HepG2 (cell line): ENCODE data around the gene GDF7. TPM values are rescaled to one million over a fixed set of nuclear protein-coding genes. Genes with fewer than 3 reads are reported as not detected.

Experiments
- ASH2L ChIP-seq: fragments of 300-600, 200-600 bp; sonication (generic); IDR thresholded peaks from 2 replicates; pipeline ENCODE4 v1.7.0; 2017; ENCODE audit warnings: low read depth, mild to moderate bottlenecking, moderate library complexity, mixed read lengths, low read length; ENCODE audit not compliant: insufficient read length
- DPF2 ChIP-seq: sonication (generic); formaldehyde crosslinking; IDR thresholded peaks from 2 replicates; pipeline ENCODE4 v1.4.0; 2020; ENCODE audit warnings: mild to moderate bottlenecking, low read depth, missing genetic modification reagents, borderline replicate concordance
- GLI4 ChIP-seq: sonication (generic); formaldehyde crosslinking; IDR thresholded peaks from 2 replicates; pipeline ENCODE4 v1.5.1; 2020; ENCODE audit warnings: missing genetic modification reagents, mild to moderate bottlenecking, moderate library complexity, borderline replicate concordance
- GTF3A ChIP-seq: sonication (generic); formaldehyde crosslinking; conservative IDR thresholded peaks from 2 replicates; pipeline ENCODE4 v1.4.0; 2020; ENCODE audit warnings: mild to moderate bottlenecking, missing genetic modification reagents
- HNRNPL ChIP-seq: fragments of 200-400 bp; formaldehyde crosslinking; IDR thresholded peaks from 2 replicates; pipeline ENCODE4 v1.6.1; 2017; ENCODE audit warnings: mild to moderate bottlenecking, low read depth, low read length
- KLF16 ChIP-seq, 2 experiments: sonication (generic) in 1 of 2; formaldehyde crosslinking in 1 of 2; IDR thresholded peaks; 2 replicates each; pipeline versions ENCODE4 v1.6.1 to v1.8.0; 2016 to 2023; ENCODE audit warnings: missing genetic modification reagents in 2 of 2, missing compliant biosample characterization in 1 of 2
- NFKB2 ChIP-seq: sonication (generic); formaldehyde crosslinking; IDR thresholded peaks from 2 replicates; pipeline ENCODE4 v1.4.0; 2020; ENCODE audit warnings: missing genetic modification reagents, borderline replicate concordance
- NRL ChIP-seq: sonication (generic); formaldehyde crosslinking; IDR thresholded peaks from 2 replicates; pipeline ENCODE4 v1.5.0; 2020; ENCODE audit warnings: missing genetic modification reagents, mild to moderate bottlenecking, moderate library complexity, borderline replicate concordance
- POLR2G ChIP-seq: fragments of 200-400 bp; formaldehyde crosslinking; IDR thresholded peaks from 2 replicates; pipeline ENCODE4 v1.6.1; 2018; ENCODE audit warnings: mild to moderate bottlenecking, low read depth, low read length, moderate library complexity
- RAD21 ChIP-seq: fragments of 450-650 bp; formaldehyde crosslinking; IDR thresholded peaks from 2 replicates; pipeline ENCODE4 v1.5.0; 2020; ENCODE audit warnings: mild to moderate bottlenecking
- RBM22 ChIP-seq: fragments of 200-400 bp; formaldehyde crosslinking; optimal IDR thresholded peaks from 2 replicates; pipeline ENCODE3; 2017; ENCODE audit warnings: mild to moderate bottlenecking, low read length, moderate library complexity
- SOX13 ChIP-seq, 3 experiments: fragments of 450-650 bp in 1 of 3; sonication (generic) in 1 of 3; formaldehyde crosslinking in 1 of 3; IDR thresholded peaks in 2 of 3; conservative IDR thresholded peaks in 1 of 3; 2 replicates each; pipeline versions ENCODE4 v1.5.0 to v1.6.1; 2016 to 2020; ENCODE audit warnings: antibody characterized with exemption in 1 of 3, mild to moderate bottlenecking in 1 of 3, missing compliant biosample characterization in 1 of 3, missing genetic modification reagents in 1 of 3, moderate library complexity in 1 of 3
- SP1 ChIP-seq, 2 experiments: fragments of 450-650 bp in 1 of 2; sonication (generic) in 1 of 2; formaldehyde crosslinking in 1 of 2; IDR thresholded peaks; 2 replicates each; pipeline versions ENCODE4 v1.4.0 to v1.6.1; 2016 to 2020; ENCODE audit warnings: missing genetic modification reagents in 1 of 2
- SP2 ChIP-seq: sonication (generic); formaldehyde crosslinking; IDR thresholded peaks from 2 replicates; pipeline ENCODE4 v1.5.1; 2020; ENCODE audit warnings: mild to moderate bottlenecking, missing genetic modification reagents
- SP4 ChIP-seq: sonication (generic); formaldehyde crosslinking; IDR thresholded peaks from 2 replicates; pipeline ENCODE4 v1.8.1; 2023; ENCODE audit warnings: mild to moderate bottlenecking, missing genetic modification reagents
- TCF7 ChIP-seq: sonication (generic); IDR thresholded peaks from 2 replicates; pipeline ENCODE4 v1.6.1; 2016; ENCODE audit warnings: antibody characterized with exemption, low read depth
- TMF1 ChIP-seq: sonication (generic); formaldehyde crosslinking; IDR thresholded peaks from 2 replicates; pipeline ENCODE4 v1.8.1; 2022; ENCODE audit warnings: low read depth, missing genetic modification reagents
- ZKSCAN5 ChIP-seq: sonication (generic); formaldehyde crosslinking; IDR thresholded peaks from 2 replicates; pipeline ENCODE4 v1.5.1; 2020; ENCODE audit warnings: mild to moderate bottlenecking, missing genetic modification reagents
- ZNF224 ChIP-seq: sonication (generic); formaldehyde crosslinking; IDR thresholded peaks from 2 replicates; pipeline ENCODE4 v1.5.0; 2020; ENCODE audit warnings: mild to moderate bottlenecking, missing genetic modification reagents
- ZNF256 ChIP-seq: sonication (generic); formaldehyde crosslinking; conservative IDR thresholded peaks from 2 replicates; pipeline ENCODE4 v1.4.0; 2020; ENCODE audit warnings: missing genetic modification reagents
- ZNF263 ChIP-seq: sonication (generic); formaldehyde crosslinking; IDR thresholded peaks from 2 replicates; pipeline ENCODE4 v1.4.0; 2020; ENCODE audit warnings: missing genetic modification reagents
- ZNF280B ChIP-seq: sonication (generic); formaldehyde crosslinking; IDR thresholded peaks from 2 replicates; pipeline ENCODE4 v1.5.0; 2020; ENCODE audit warnings: missing genetic modification reagents, mild to moderate bottlenecking, borderline replicate concordance
- ZNF337 ChIP-seq: sonication (generic); formaldehyde crosslinking; IDR thresholded peaks from 2 replicates; pipeline ENCODE4 v1.5.1; 2020; ENCODE audit warnings: missing genetic modification reagents, low read depth, mild to moderate bottlenecking, borderline replicate concordance
- ZNF431 ChIP-seq: sonication (generic); formaldehyde crosslinking; IDR thresholded peaks from 2 replicates; pipeline ENCODE4 v1.9.0; 2022; ENCODE audit warnings: missing genetic modification reagents, low read depth, mild to moderate bottlenecking, borderline replicate concordance
- ZNF484 ChIP-seq: sonication (generic); formaldehyde crosslinking; IDR thresholded peaks from 2 replicates; pipeline ENCODE4 v1.5.1; 2020; ENCODE audit warnings: mild to moderate bottlenecking, low read depth, missing genetic modification reagents, borderline replicate concordance
- ZNF784 ChIP-seq: sonication (generic); formaldehyde crosslinking; IDR thresholded peaks from 2 replicates; pipeline ENCODE4 v1.5.1; 2020; ENCODE audit warnings: missing genetic modification reagents, mild to moderate bottlenecking, borderline replicate concordance
- ZSCAN29 ChIP-seq: sonication (generic); formaldehyde crosslinking; conservative IDR thresholded peaks from 2 replicates; pipeline ENCODE4 v1.4.0; 2020; ENCODE audit warnings: mild to moderate bottlenecking, missing genetic modification reagents
- polyA plus RNA-seq, 8 experiments: library from polyadenylated mRNA; depleted of rRNA in 3 of 8; stranded (reverse) in 7 of 8; unstranded in 1 of 8; fragments of >200 nt; fragmentation: Illumina TruSeq in 4 of 8; extraction: Trizol in 4 of 8; gene quantifications; 2 replicates each; pipeline versions ENCODE4 v1.2.1 to v1.2.3, GENCODE V29; 2011 to 2016; ENCODE audit warnings: low read depth in 4 of 8, missing spikeins in 1 of 8, mixed read lengths in 1 of 8; ENCODE audit not compliant: insufficient read depth in 1 of 8
- total RNA-seq, 5 experiments: library from RNA; depleted of rRNA; stranded (reverse); fragments of >200 nt; fragmentation: Illumina TruSeq; extraction: Trizol; gene quantifications; 2 replicates each; pipeline ENCODE4 v1.2.3, GENCODE V29; 2016; ENCODE audit warnings: low read depth in 1 of 5

GDF7 gene
- total and polyA plus RNA-seq, 2 of the 13 experiments (the other 11 are each of a cell fraction or from before 2014, with no cell fraction given), result 1.6 to 15.0 TPM

GRCh38 chr2:20675701-20676352 is 8.9 kb downstream of the GDF7 start (continued):
- peak; percentile 61 for TF ChIP-seq ZNF280B (CRISPR knock-in tag)
- TF ChIP-seq ZSCAN29 (CRISPR knock-in tag), result no peak
- peak; percentile 34; the same call in 1 of the 2 replicates for TF ChIP-seq POLR2G
- TF ChIP-seq TCF7, result no peak
- no peak for TF ChIP-seq DPF2 (CRISPR knock-in tag)
- peak; percentile 97 for TF ChIP-seq ASH2L
- no peak for TF ChIP-seq ZNF256 (CRISPR knock-in tag)
- 0 out of 2 replicates have a peak, but pooled peaks have one; percentile 25 for TF ChIP-seq ZNF431 (CRISPR knock-in tag)
- no peak for TF ChIP-seq SOX13 (IDR thresholded peaks at IDR 0.05)
- 0 out of 4 replicates have a peak, but pooled peaks of 1 of the 2 experiments have one; percentile 31 for TF ChIP-seq SOX13 (CRISPR knock-in tag; conservative IDR thresholded peaks at IDR 0.05 in 1 of 2, IDR thresholded peaks at IDR 0.05 in 1 of 2)
- 0 out of 4 replicates have a peak, but pooled peaks of 1 of the 2 experiments have one; percentile 41 for TF ChIP-seq KLF16 (CRISPR knock-in tag; IDR thresholded peaks at IDR 0.05)
- peak; percentile 12; the same call in 1 of the 2 replicates for TF ChIP-seq RAD21 (CRISPR knock-in tag)
- peak; percentile 52; the same call in 1 of the 2 replicates for TF ChIP-seq NFKB2
- TF ChIP-seq TMF1, result peak; percentile 29; the same call in 1 of the 2 replicates
- TF ChIP-seq ZNF337 (CRISPR knock-in tag), result 0 out of 2 replicates have a peak, but pooled peaks have one; percentile 2
- peak; percentile 73; the same call in 1 of the 2 replicates for TF ChIP-seq ZNF224
- TF ChIP-seq GTF3A (CRISPR knock-in tag), result no peak
- TF ChIP-seq RBM22, result peak; percentile 74
- no peak for TF ChIP-seq ZNF263 (CRISPR knock-in tag)
- peak; percentile 11; the same call in 1 of the 2 replicates for TF ChIP-seq SP4 (CRISPR knock-in tag)
- no peak for TF ChIP-seq ZNF484 (CRISPR knock-in tag)
- TF ChIP-seq SP1 (IDR thresholded peaks at IDR 0.05), result no peak
- TF ChIP-seq SP1 (CRISPR knock-in tag; IDR thresholded peaks at IDR 0.05), result peak; percentile 66; the same call in 1 of the 2 replicates
- 0 out of 2 replicates have a peak, but pooled peaks have one; percentile 74 for TF ChIP-seq GLI4 (CRISPR knock-in tag)
- 0 out of 2 replicates have a peak, but pooled peaks have one; percentile 2 for TF ChIP-seq SP2
- TF ChIP-seq ZNF784 (CRISPR knock-in tag), result no peak
- peak; percentile 9; the same call in 1 of the 2 replicates for TF ChIP-seq ZKSCAN5 (CRISPR knock-in tag)
- peak; percentile 80 for TF ChIP-seq NRL
- 0 out of 2 replicates have a peak, but pooled peaks have one; percentile 77 for TF ChIP-seq HNRNPL
